ENCODE data around the gene CCL20.

DNA sequence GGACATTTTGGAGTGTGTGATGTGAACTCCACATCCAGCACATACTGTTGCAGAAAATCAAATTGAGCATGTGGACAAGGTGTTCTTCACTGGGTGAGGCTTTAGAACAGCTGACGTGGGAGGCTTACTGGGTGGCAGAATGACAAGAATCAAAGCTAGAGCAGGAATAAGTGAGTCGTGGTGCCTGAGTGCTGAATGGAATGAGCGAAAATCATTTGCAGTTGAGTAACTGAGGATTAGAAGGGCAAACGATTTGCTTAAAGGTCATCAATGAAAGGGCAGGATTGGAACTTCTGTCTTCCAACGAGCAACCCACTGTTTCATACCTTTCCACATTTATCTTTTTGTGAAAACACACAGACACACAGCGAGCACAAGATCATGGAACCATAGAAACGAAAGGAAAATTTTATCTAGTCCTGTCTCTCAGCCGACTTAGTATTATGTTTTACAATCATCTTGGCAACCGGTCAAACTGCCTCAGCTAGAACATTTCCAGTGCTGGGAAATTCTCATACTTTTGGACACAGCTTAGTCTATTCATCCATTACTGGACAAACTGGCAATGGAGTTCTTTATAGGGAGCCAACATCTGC, 50.6 kb downstream of the CCL20 start:
- TF ChIP-seq, protein P1, sequence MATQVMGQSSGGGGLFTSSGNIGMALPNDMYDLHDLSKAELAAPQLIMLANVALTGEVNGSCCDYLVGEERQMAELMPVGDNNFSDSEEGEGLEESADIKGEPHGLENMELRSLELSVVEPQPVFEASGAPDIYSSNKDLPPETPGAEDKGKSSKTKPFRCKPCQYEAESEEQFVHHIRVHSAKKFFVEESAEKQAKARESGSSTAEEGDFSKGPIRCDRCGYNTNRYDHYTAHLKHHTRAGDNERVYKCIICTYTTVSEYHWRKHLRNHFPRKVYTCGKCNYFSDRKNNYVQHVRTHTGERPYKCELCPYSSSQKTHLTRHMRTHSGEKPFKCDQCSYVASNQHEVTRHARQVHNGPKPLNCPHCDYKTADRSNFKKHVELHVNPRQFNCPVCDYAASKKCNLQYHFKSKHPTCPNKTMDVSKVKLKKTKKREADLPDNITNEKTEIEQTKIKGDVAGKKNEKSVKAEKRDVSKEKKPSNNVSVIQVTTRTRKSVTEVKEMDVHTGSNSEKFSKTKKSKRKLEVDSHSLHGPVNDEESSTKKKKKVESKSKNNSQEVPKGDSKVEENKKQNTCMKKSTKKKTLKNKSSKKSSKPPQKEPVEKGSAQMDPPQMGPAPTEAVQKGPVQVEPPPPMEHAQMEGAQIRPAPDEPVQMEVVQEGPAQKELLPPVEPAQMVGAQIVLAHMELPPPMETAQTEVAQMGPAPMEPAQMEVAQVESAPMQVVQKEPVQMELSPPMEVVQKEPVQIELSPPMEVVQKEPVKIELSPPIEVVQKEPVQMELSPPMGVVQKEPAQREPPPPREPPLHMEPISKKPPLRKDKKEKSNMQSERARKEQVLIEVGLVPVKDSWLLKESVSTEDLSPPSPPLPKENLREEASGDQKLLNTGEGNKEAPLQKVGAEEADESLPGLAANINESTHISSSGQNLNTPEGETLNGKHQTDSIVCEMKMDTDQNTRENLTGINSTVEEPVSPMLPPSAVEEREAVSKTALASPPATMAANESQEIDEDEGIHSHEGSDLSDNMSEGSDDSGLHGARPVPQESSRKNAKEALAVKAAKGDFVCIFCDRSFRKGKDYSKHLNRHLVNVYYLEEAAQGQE (IDR thresholded peaks at IDR 0.05; ENCODE audit: low read depth) = no peak
- no peak for TF ChIP-seq FOXM1 (IDR thresholded peaks at IDR 0.05; ENCODE audit: borderline replicate concordance, low read depth)
